IMR-90 (cell line): ENCODE results near the gene SCFD1. TPM values are rescaled to one million over a fixed set of nuclear protein-coding genes. Genes with fewer than 3 reads are reported as not detected.

ENCODE experiments used
- ATAC-seq: fragments of 200-7000 bp; cut with Tn5 transposase; 2 replicates; pipeline ENCODE4 v1.9.1; 2020; ENCODE audit warnings: low read depth, mild to moderate bottlenecking, moderate library complexity
- BruUV-seq: library from RNA; stranded (reverse); fragments of 400-500 nt; replicated peaks from 2 replicates; lab custom pipeline; 2021; lab: Mats Ljungman, UMichigan
- CTCF ChIA-PET: fragments of 300-600 bp; formaldehyde crosslinking; extraction: SDS; loops from one replicate; lab custom pipeline; 2021; ENCODE audit warnings: antibody characterized with exemption; lab: Yijun Ruan, JAX
- POLR2A ChIA-PET: fragments of 300-600 bp; sonication (Branson Sonifier 250); formaldehyde crosslinking; loops from one replicate; lab custom pipeline; 2022; ENCODE audit warnings: antibody characterized with exemption; ENCODE audit not compliant: unreplicated experiment; lab: Charles Lee
- DNase-seq: peaks from one replicate; pipeline ENCODE4 v3.0.0; 2013
- H2AFZ ChIP-seq: replicated peaks from 2 replicates; pipeline ENCODE3; 2013; ENCODE audit warnings: low read length, mild to moderate bottlenecking; ENCODE audit not compliant: poor library complexity
- H2AK5ac ChIP-seq: 2 replicates; pipeline ENCODE4 v1.6.1; 2013; ENCODE audit warnings: low read depth, low read length, inconsistent platforms
- H2AK9ac ChIP-seq: replicated peaks from 2 replicates; pipeline ENCODE3; 2013; ENCODE audit warnings: mild to moderate bottlenecking, low read depth, low read length, moderate library complexity; ENCODE audit not compliant: poor library complexity
- H2BK120ac ChIP-seq: 2 replicates; pipeline ENCODE4 v1.6.1; 2013; ENCODE audit warnings: low read depth, low read length, inconsistent platforms
- H2BK15ac ChIP-seq: 3 replicates; pipeline ENCODE4 v1.6.1; 2013; ENCODE audit warnings: low read depth, low read length, inconsistent platforms
- H2BK20ac ChIP-seq: 2 replicates; pipeline ENCODE4 v1.6.1; 2013; ENCODE audit warnings: low read depth, mild to moderate bottlenecking, inconsistent platforms, low read length, moderate library complexity
- H2BK5ac ChIP-seq: 2 replicates; pipeline ENCODE4 v1.6.1; 2013; ENCODE audit warnings: mild to moderate bottlenecking, low read depth, low read length, inconsistent platforms; ENCODE audit not compliant: poor library complexity, severe bottlenecking
- H3K14ac ChIP-seq: replicated peaks from 2 replicates; pipeline ENCODE4 v1.6.1; 2013; ENCODE audit warnings: low read depth, low read length, inconsistent platforms
- H3K18ac ChIP-seq: 2 replicates; pipeline ENCODE4 v1.6.1; 2013; ENCODE audit warnings: low read depth, low read length, control low read depth
- H3K23ac ChIP-seq: 2 replicates; pipeline ENCODE4 v1.6.1; 2013; ENCODE audit warnings: low read depth, low read length, inconsistent platforms
- H3K27ac ChIP-seq: 2 replicates; pipeline ENCODE4 v1.5.1; 2013; ENCODE audit warnings: mild to moderate bottlenecking, control low read depth, low read length; ENCODE audit not compliant: insufficient read depth
- H3K27me3 ChIP-seq: 2 replicates; pipeline ENCODE4 v1.6.1; 2013; ENCODE audit warnings: low read length; ENCODE audit not compliant: control insufficient read depth, insufficient read depth
- H3K36me3 ChIP-seq: 2 replicates; pipeline ENCODE4 v1.6.1; 2013; ENCODE audit warnings: low read length, mixed read lengths; ENCODE audit not compliant: control insufficient read depth, insufficient read depth
- H3K4ac ChIP-seq: 2 replicates; pipeline ENCODE4 v1.6.1; 2013; ENCODE audit warnings: low read depth, low read length, inconsistent platforms
- H3K4me1 ChIP-seq: 2 replicates; pipeline ENCODE4 v1.6.1; 2013; ENCODE audit warnings: low read length, mixed read lengths; ENCODE audit not compliant: control insufficient read depth, insufficient read depth
- H3K4me2 ChIP-seq: 2 replicates; pipeline ENCODE4 v1.6.1; 2013; ENCODE audit warnings: low read depth, mild to moderate bottlenecking, control low read depth, low read length, moderate library complexity
- H3K4me3 ChIP-seq: 2 replicates; pipeline ENCODE4 v1.5.1; 2013; ENCODE audit warnings: low read depth, mild to moderate bottlenecking, control low read depth, low read length, moderate library complexity; ENCODE audit not compliant: insufficient read depth
- H3K56ac ChIP-seq: 2 replicates; pipeline ENCODE4 v1.6.1; 2013; ENCODE audit warnings: low read length, inconsistent platforms; ENCODE audit not compliant: insufficient read depth; ENCODE audit errors: extremely low read depth
- H3K79me1 ChIP-seq, 2 experiments: 2 replicates each; pipeline ENCODE4 v1.6.1; 2013; ENCODE audit warnings: low read length in 2 of 2, inconsistent platforms in 1 of 2, low read depth in 1 of 2
- H3K9ac ChIP-seq: 2 replicates; pipeline ENCODE4 v1.6.1; 2013; ENCODE audit warnings: low read depth, low read length, control low read depth
- H3K9me1 ChIP-seq: 2 replicates; pipeline ENCODE4 v1.6.1; 2013; ENCODE audit warnings: low read length, inconsistent platforms; ENCODE audit not compliant: insufficient read depth
- H3K9me3 ChIP-seq: 2 replicates; pipeline ENCODE4 v1.6.1; 2013; ENCODE audit warnings: low read length; ENCODE audit not compliant: control insufficient read depth, insufficient read depth
- H4K20me1 ChIP-seq: 2 replicates; pipeline ENCODE4 v1.6.1; 2013; ENCODE audit warnings: low read length, inconsistent platforms; ENCODE audit not compliant: insufficient read depth
- H4K5ac ChIP-seq: 2 replicates; pipeline ENCODE4 v1.6.1; 2013; ENCODE audit warnings: mild to moderate bottlenecking, low read depth, low read length, control low read depth
- H4K8ac ChIP-seq, 2 experiments: 2 replicates each; pipeline ENCODE4 v1.6.1; 2013; ENCODE audit warnings: low read depth in 2 of 2, low read length in 2 of 2, control low read depth in 1 of 2, inconsistent platforms in 1 of 2
- H4K91ac ChIP-seq: 2 replicates; pipeline ENCODE4 v1.6.1; 2013; ENCODE audit warnings: low read depth, low read length, inconsistent platforms; ENCODE audit not compliant: insufficient read depth
- BHLHE40 ChIP-seq: fragments of 150-350 bp; IDR thresholded peaks from 2 replicates; pipeline ENCODE4 v1.6.1; 2016; ENCODE audit warnings: mild to moderate bottlenecking, low read depth, low read length
- CHD1 ChIP-seq: IDR thresholded peaks from 2 replicates; pipeline ENCODE4 v1.6.1; 2012; ENCODE audit warnings: low read depth, low read length, improper control_type of control experiment
- CTCF ChIP-seq: conservative IDR thresholded peaks from 2 replicates; pipeline ENCODE4 v1.5.1; 2012; ENCODE audit warnings: mild to moderate bottlenecking, low read depth, low read length, improper control_type of control experiment
- MXI1 ChIP-seq: IDR thresholded peaks from 2 replicates; pipeline ENCODE4 v1.6.1; 2012; ENCODE audit warnings: low read depth, mild to moderate bottlenecking, low read length, moderate library complexity, borderline replicate concordance
- NFE2L2 ChIP-seq: fragments of 150-350 bp; IDR thresholded peaks from 2 replicates; pipeline ENCODE4 v1.6.1; 2016; ENCODE audit warnings: low read depth, mild to moderate bottlenecking, low read length
- RAD21 ChIP-seq: IDR thresholded peaks from 2 replicates; pipeline ENCODE4 v1.6.1; 2012; ENCODE audit warnings: low read length, improper control_type of control experiment
- RCOR1 ChIP-seq: IDR thresholded peaks from 2 replicates; pipeline ENCODE4 v1.6.1; 2012; ENCODE audit warnings: mild to moderate bottlenecking, low read length, improper control_type of control experiment; ENCODE audit not compliant: insufficient replicate concordance
- RFX5 ChIP-seq: IDR thresholded peaks from 2 replicates; pipeline ENCODE4 v1.8.0; 2012; ENCODE audit warnings: low read depth, mild to moderate bottlenecking, low read length, moderate library complexity
- SMC3 ChIP-seq: fragments of 150-350 bp; IDR thresholded peaks from 2 replicates; pipeline ENCODE4 v1.6.1; 2016; ENCODE audit warnings: low read depth, mild to moderate bottlenecking, antibody characterized with exemption, low read length, moderate library complexity
- dilution Hi-C: fragments of 300-500 bp; cut with HindIII; formaldehyde crosslinking; loops from one replicate; pipeline ENCODE4 v1.14.3; 2018; ENCODE audit warnings: low sequenced_read_pairs; ENCODE audit not compliant: unreplicated experiment
- in situ Hi-C: fragments of 300-500 bp; cut with MboI; formaldehyde crosslinking; loops from 3 replicates; pipeline ENCODE4 v1.14.3; 2019; ENCODE audit warnings: low sequenced_read_pairs, inconsistent platforms, mixed read lengths
- intact Hi-C: fragments of 100-400 bp; cut with micrococcal nuclease; formaldehyde crosslinking; loops from 2 replicates; pipeline ENCODE4 v1.10.0; 2022
- polyA plus RNA-seq, 3 experiments: library from polyadenylated mRNA; depleted of rRNA; stranded (reverse); fragments of >200 nt; gene quantifications; 2 replicates each; pipeline ENCODE4 v1.2.3, GENCODE V29; 2012; ENCODE audit warnings: low replicate concordance in 1 of 3
- total RNA-seq: library from RNA; depleted of rRNA; stranded (reverse); fragments of >200 nt; gene quantifications from 2 replicates; pipeline ENCODE4 v1.2.3, GENCODE V29; 2012

The SCFD1 gene
- total and polyA plus RNA-seq, 2 of the 4 experiments (the other 2 are of a cell fraction): 51.4 to 74.0 TPM

GRCh38 chr14:30588873-30589272 lies 33.2 kb upstream of the SCFD1 start:
- Histone ChIP-seq H3K4me2 (peak overlapping the region; percentile 42; the same call in 1 of the 2 replicates), H2BK20ac (no peak overlapping the region), H3K56ac (no peak overlapping the region), H3K79me1 (peaks cover 38% of the 10 kb centered on the region in 2 experiments), H2BK120ac (no peak overlapping the region), H3K4me3 (no peak overlapping the region), H4K91ac (no peak overlapping the region), H4K5ac (no peak overlapping the region), H2BK15ac (no peak overlapping the region), H2AK9ac (no peak overlapping the region), H3K18ac (no peak overlapping the region), H3K4me1 (peaks cover 2% of the 10 kb centered on the region; the same call in 1 of the 2 replicates), H3K9me3 (no peaks in the 10 kb centered on the region), H4K8ac (no peak overlapping the region), H3K23ac (no peak overlapping the region), H3K9me1 (peaks cover 3% of the 10 kb centered on the region), H3K9ac (no peak overlapping the region), H3K4ac (no peak overlapping the region), H3K36me3 (peaks cover 2% of the 10 kb centered on the region; the same call in 1 of the 2 replicates), H4K20me1 (no peaks in the 10 kb centered on the region), H3K14ac (no peak overlapping the region), H2BK5ac (no peak overlapping the region), H3K27me3 (no peaks in the 10 kb centered on the region), H3K27ac (no peak overlapping the region), H2AK5ac (no peak overlapping the region), H2AFZ (no peak overlapping the region)
- dilution Hi-C loops: no loop called here
- ChIA-PET CTCF (interaction anchor here (0.6 to 1.1 kb wide), 3 partner anchors 12 to 123 kb away, joined by 3 to 5 read pairs (median 3); no protein-coding TSS in a partner anchor), POLR2A (no interaction called here)
- no TSS peak for BruUV-seq
- in situ Hi-C loops: no loop called here
- DNase-seq (no peak), ATAC-seq (no peak)
- intact Hi-C loops: no loop called here
- TF ChIP-seq NFE2L2: no peak
- TF ChIP-seq BHLHE40: no peak
- no peak for TF ChIP-seq RCOR1
- TF ChIP-seq RAD21: no peak
- TF ChIP-seq MXI1: no peak
- no peak for TF ChIP-seq CHD1
- TF ChIP-seq CTCF: no peak
- no peak for TF ChIP-seq SMC3
- TF ChIP-seq RFX5: no peak
